Gastrocnemius medialis (tissue), 4 donors: ENCODE data around the gene UBE2L6. TPM values are rescaled to one million over a fixed set of nuclear protein-coding genes. Genes with fewer than 3 reads are reported as not detected.

Experiments
- ATAC-seq, 2 donors: fragments of 150-250 bp; one replicate each; pipeline ENCODE4 v1.9.1; 2016
- DNase-seq, 2 donors: peaks; one replicate each; pipeline ENCODE4 v3.0.0-alpha.2; 2019
- H3K27ac ChIP-seq, 4 donors: fragments of 200-600 bp; sonication (generic); 1 replicate in 1 of 4; 2 replicates in 3 of 4; pipeline ENCODE4 v1.5.1; 2016 to 2018; ENCODE audit warnings: mild to moderate bottlenecking in 2 of 4, moderate library complexity in 1 of 4
- H3K27me3 ChIP-seq, 3 donors: fragments of 200-600 bp; sonication (generic) in 2 of 3; 1 replicate in 1 of 3; 2 replicates in 2 of 3; pipeline versions ENCODE4 v1.5.1 to v1.6.0; 2016 to 2019; ENCODE audit warnings: mild to moderate bottlenecking in 1 of 3, moderate library complexity in 1 of 3
- H3K36me3 ChIP-seq, 2 donors: fragments of 200-600 bp; sonication (generic) in 1 of 2; one replicate each; pipeline ENCODE4 v1.5.1; 2017 to 2018
- H3K4me1 ChIP-seq, 2 donors: fragments of 200-600 bp; sonication (generic) in 1 of 2; one replicate each; pipeline ENCODE4 v1.5.1; 2016 to 2017; ENCODE audit warnings: mild to moderate bottlenecking in 2 of 2
- H3K4me3 ChIP-seq, 4 donors: fragments of 200-600 bp; sonication (generic) in 3 of 4; 1 replicate in 1 of 4; 2 replicates in 3 of 4; pipeline ENCODE4 v1.5.1; 2016 to 2019; ENCODE audit warnings: mild to moderate bottlenecking in 2 of 4
- H3K9me3 ChIP-seq, 3 donors: fragments of 200-600 bp; sonication (generic) in 2 of 3; 1 replicate in 1 of 3; 2 replicates in 2 of 3; pipeline ENCODE4 v1.5.1; 2016 to 2019
- POLR2A ChIP-seq, 2 donors: fragments of 450-650 bp; IDR thresholded peaks; one replicate each; pipeline ENCODE4 v1.6.1; 2017; ENCODE audit warnings: antibody characterized with exemption in 2 of 2, mild to moderate bottlenecking in 2 of 2, moderate library complexity in 2 of 2
- in situ Hi-C, 4 donors: fragments of 200-750 bp; cut with MboI; loops; one replicate each; pipeline versions ENCODE4 v1.15.0 to v1.8.0; 2017; ENCODE audit warnings: low sequenced_read_pairs in 4 of 4
- intact Hi-C: fragments of 100-400 bp; cut with DNase I; formaldehyde crosslinking; loops from one replicate; pipeline ENCODE4 v1.15.1; 2023; ENCODE audit warnings: low total_unique reads
- total RNA-seq, 4 donors: library from RNA; depleted of rRNA; stranded (reverse); fragments of >200 nt; gene quantifications; one replicate each; pipeline versions ENCODE4 v1.1.0 to v1.2.3, GENCODE V29; 2016
- TF ChIP-seq, protein P1 (sequence below), 5 experiments: fragments of 450-650 bp in 3 of 5; fragments of 200-600 bp in 2 of 5; sonication (generic) in 2 of 5; IDR thresholded peaks in 4 of 5; conservative IDR thresholded peaks in 1 of 5; 1 replicate in 4 of 5; 2 replicates in 1 of 5; pipeline ENCODE4 v1.5.1; 2016 to 2019; ENCODE audit warnings: antibody characterized with exemption in 5 of 5, mild to moderate bottlenecking in 3 of 5, moderate library complexity in 3 of 5

Gene UBE2L6
- total RNA-seq, 4 donors from 2014 or later, result 5.5 to 9.0 (median 6.7) TPM

- no peak for TF ChIP-seq POLR2A (IDR thresholded peaks at IDR 0.05)
- TF ChIP-seq, protein P1, sequence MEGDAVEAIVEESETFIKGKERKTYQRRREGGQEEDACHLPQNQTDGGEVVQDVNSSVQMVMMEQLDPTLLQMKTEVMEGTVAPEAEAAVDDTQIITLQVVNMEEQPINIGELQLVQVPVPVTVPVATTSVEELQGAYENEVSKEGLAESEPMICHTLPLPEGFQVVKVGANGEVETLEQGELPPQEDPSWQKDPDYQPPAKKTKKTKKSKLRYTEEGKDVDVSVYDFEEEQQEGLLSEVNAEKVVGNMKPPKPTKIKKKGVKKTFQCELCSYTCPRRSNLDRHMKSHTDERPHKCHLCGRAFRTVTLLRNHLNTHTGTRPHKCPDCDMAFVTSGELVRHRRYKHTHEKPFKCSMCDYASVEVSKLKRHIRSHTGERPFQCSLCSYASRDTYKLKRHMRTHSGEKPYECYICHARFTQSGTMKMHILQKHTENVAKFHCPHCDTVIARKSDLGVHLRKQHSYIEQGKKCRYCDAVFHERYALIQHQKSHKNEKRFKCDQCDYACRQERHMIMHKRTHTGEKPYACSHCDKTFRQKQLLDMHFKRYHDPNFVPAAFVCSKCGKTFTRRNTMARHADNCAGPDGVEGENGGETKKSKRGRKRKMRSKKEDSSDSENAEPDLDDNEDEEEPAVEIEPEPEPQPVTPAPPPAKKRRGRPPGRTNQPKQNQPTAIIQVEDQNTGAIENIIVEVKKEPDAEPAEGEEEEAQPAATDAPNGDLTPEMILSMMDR (IDR thresholded peaks at IDR 0.05 in 4 of 5, conservative IDR thresholded peaks at IDR 0.05 in 1 of 5), result no peak
- Histone ChIP-seq H3K27me3 (no peaks in the 10 kb centered on the region), H3K9me3 (no peaks in the 10 kb centered on the region), H3K4me3 (peak overlapping the region in 2 of 4 donors; percentile 80 to 100), H3K4me1 (peaks cover 9 to 17% of the 10 kb centered on the region in 2 donors), H3K27ac (peak overlapping the region; percentile 80 to 93 (median 86)), H3K36me3 (no peaks in the 10 kb centered on the region)
- ATAC-seq (no peak), DNase-seq (no peak)
- intact Hi-C loops (no loop called here), in situ Hi-C loops (no loop called here)
Measured at GRCh38 chr11:57513452-57513795, 54.0 kb downstream of the UBE2L6 start.

- Histone ChIP-seq H3K4me1 (peaks cover 9 to 17% of the 10 kb centered on the region in 2 donors), H3K9me3 (no peaks in the 10 kb centered on the region), H3K27ac (peak overlapping the region in 3 of 4 donors; percentile 80 to 93 (median 88)), H3K27me3 (no peaks in the 10 kb centered on the region), H3K36me3 (no peaks in the 10 kb centered on the region), H3K4me3 (no peak overlapping the region)
- no peak for DNase-seq
- TF ChIP-seq, protein P1 (IDR thresholded peaks at IDR 0.05 in 4 of 5, conservative IDR thresholded peaks at IDR 0.05 in 1 of 5), result no peak
- TF ChIP-seq POLR2A (IDR thresholded peaks at IDR 0.05), result no peak
- in situ Hi-C loops (no loop called here), intact Hi-C loops (no loop called here)
- no peak for ATAC-seq
Measured at GRCh38 chr11:57512646-57513451, 54.6 kb downstream of the UBE2L6 start.

DNA sequence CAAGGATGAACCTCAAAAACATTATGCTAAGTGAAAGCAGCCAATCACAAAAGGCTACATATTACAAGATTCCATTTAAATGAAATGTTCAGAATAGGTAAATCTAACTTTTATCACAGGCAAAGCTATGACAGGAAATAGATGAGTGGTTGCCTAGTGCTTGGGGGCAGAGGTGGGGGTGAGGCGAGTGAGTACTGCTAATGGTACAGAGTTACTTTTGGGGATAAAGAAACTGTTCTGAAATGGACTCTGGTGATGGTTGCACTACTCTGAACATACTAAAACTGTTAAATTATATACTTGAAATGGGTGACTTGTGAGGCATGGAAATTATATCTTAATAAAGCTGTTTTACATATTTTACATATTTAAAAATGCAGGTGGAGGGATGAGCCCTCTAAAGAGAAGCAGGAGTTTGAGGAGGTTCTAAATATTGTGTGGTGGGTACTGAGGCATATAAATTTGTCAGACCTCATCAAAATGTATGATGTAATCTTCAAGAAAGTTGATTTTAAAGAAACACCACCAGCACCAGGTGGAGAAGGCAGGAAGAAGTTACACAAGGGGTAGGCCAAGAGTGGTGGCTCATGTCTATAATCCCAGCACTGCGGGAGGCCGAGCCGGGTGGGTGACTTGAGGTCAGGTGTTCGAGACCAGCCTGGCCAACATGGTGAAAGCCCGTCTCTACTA lies 55.6 kb downstream of the UBE2L6 start:
- in situ Hi-C loops (no loop called here), intact Hi-C loops (no loop called here)
- ATAC-seq (no peak), DNase-seq (no peak)
- H3K4me1 ChIP-seq, result peaks cover 9 to 17% of the 10 kb centered on the region in 2 donors
- no peak overlapping the region for H3K27ac ChIP-seq
- TF ChIP-seq, protein P1 (IDR thresholded peaks at IDR 0.05 in 4 of 5, conservative IDR thresholded peaks at IDR 0.05 in 1 of 5), result no peak
- no peak for TF ChIP-seq POLR2A (IDR thresholded peaks at IDR 0.05)
- H3K9me3 ChIP-seq, result no peaks in the 10 kb centered on the region
- no peaks in the 10 kb centered on the region for H3K36me3 ChIP-seq
- H3K27me3 ChIP-seq, result no peaks in the 10 kb centered on the region
- no peak overlapping the region for H3K4me3 ChIP-seq

DNA sequence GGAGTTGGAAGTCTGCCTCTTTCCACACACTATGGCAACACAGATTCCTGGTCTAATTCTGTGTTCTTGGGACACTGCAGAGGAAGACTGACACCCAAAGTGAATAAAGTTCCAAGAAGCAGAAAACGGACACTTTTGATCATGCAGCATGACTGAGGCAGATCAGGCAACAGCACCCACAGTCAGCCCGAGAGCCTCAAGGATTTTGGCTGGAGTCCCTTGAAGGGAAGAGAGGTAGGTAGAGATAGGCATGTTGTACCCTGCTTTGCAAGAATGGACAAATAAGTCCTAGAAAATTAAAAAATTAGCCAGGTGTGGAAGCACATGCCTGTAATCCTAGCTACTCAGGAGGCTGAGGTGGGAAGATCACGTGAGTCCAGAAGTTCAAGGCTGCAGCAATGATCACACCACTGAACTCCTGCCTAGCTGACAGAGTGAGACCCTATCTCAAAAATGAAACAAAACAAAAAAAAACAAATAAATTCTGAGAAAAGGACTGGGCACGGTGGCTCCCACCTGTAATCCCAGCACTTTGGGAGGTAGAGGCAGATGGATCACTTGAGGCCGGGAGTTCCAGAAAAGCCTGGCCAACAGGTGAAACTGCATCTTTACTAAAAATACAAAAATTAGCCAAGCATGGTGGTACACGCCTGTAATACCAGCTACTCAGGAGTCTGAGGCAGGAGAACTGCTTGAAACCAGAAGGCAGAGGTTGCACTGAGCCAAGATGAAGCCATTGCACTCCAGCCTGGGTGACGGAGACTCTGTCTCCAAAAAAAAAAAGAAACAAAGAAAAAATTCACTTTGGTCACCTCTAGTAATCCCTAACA lies 58.9 kb downstream of the UBE2L6 start:
- Histone ChIP-seq H3K9me3 (no peaks in the 10 kb centered on the region), H3K27me3 (no peaks in the 10 kb centered on the region), H3K4me1 (peaks cover 0 to 3% of the 10 kb centered on the region in 2 donors), H3K4me3 (no peak overlapping the region), H3K36me3 (no peaks in the 10 kb centered on the region), H3K27ac (no peak overlapping the region)
- ATAC-seq (no peak), DNase-seq (no peak)
- intact Hi-C loops (no loop called here), in situ Hi-C loops (no loop called here)
- TF ChIP-seq, protein P1 (IDR thresholded peaks at IDR 0.05 in 4 of 5, conservative IDR thresholded peaks at IDR 0.05 in 1 of 5), result no peak
- no peak for TF ChIP-seq POLR2A (IDR thresholded peaks at IDR 0.05)
